Measurements from ENCODE around the gene GNB1L. TPM values are rescaled to one million over a fixed set of nuclear protein-coding genes. Genes with fewer than 3 reads are reported as not detected.

GNB1L gene
- total and polyA plus RNA-seq, 2 of the 13 experiments (the other 11 are each of a cell fraction or from before 2014, with no cell fraction given): 2.5 to 7.4 TPM

GRCh38 chr22:19744350-19745006 lies 110.2 kb downstream of the GNB1L start:
- no TSS peak for BruUV-seq (replicated peaks)
- no peak for TF ChIP-seq ZNF33A (CRISPR knock-in tag; IDR thresholded peaks at IDR 0.05; ENCODE audit: borderline replicate concordance)
- no peak for TF ChIP-seq SIX4 (CRISPR knock-in tag; IDR thresholded peaks at IDR 0.05)
- TF ChIP-seq RXRB (CRISPR knock-in tag; IDR thresholded peaks at IDR 0.05; ENCODE audit: borderline replicate concordance): no peak
- no peak for TF ChIP-seq NBN (conservative IDR thresholded peaks at IDR 0.05)
- no peak for TF ChIP-seq FOXA1 (IDR thresholded peaks at IDR 0.05)
- TF ChIP-seq FOXA1 (CRISPR knock-in tag; IDR thresholded peaks at IDR 0.05): no peak
- no peak for TF ChIP-seq SPEN (CRISPR knock-in tag; IDR thresholded peaks at IDR 0.05; ENCODE audit: low read depth)
- no peak for TF ChIP-seq ZFP62 (CRISPR knock-in tag; IDR thresholded peaks at IDR 0.05)
- no peak for TF ChIP-seq RERE (CRISPR knock-in tag; IDR thresholded peaks at IDR 0.05; ENCODE audit: low read depth)
- no peak for ATAC-seq
- H3K79me2 ChIP-seq (ENCODE audit: insufficient read depth, low read length): no peaks in the 10 kb centered on the region
- no peak for DNase-seq (ENCODE audit: low spot score)
- ChIA-PET CTCF (ENCODE audit: low intra/inter-chr PET ratio, low total read pairs) (no interaction called here), POLR2A (no interaction called here)
- H3K4me3 ChIP-seq (replicated peaks in 1 of 3; ENCODE audit: insufficient read depth in 1 of 3, low read depth in 2 of 3, low read length in 3 of 3): no peak overlapping the region
- no peaks in the 10 kb centered on the region for H3K9me3 ChIP-seq (ENCODE audit: low read length)
- H2AFZ ChIP-seq (ENCODE audit: low read length): no peak overlapping the region
- no peaks in the 10 kb centered on the region for H4K20me1 ChIP-seq (ENCODE audit: insufficient read depth, low read length)
- peaks cover 19 to 92% of the 10 kb centered on the region in 2 experiments for H3K27me3 ChIP-seq (ENCODE audit: control insufficient read depth in 1 of 2, insufficient read depth in 2 of 2, low read length in 2 of 2)
- H3K4me1 ChIP-seq (ENCODE audit: insufficient read depth, low read length): no peaks in the 10 kb centered on the region
- no peaks in the 10 kb centered on the region for H3K36me3 ChIP-seq (replicated peaks in 1 of 2; ENCODE audit: control insufficient read depth in 1 of 2, insufficient read depth in 2 of 2, low read length in 2 of 2)
- intact Hi-C loops (cut with micrococcal nuclease; ENCODE audit: unreplicated experiment) (no loop called here), in situ Hi-C loops (cut with HindIII; ENCODE audit: extremely low pct_ligation_motif_present, low pct_unique_long_range_greater_than_20kb) (no loop called here)
- 36% methylated on average over 13 of the region's 13 CpGs for WGBS (ENCODE audit: low lambda C conversion rate)
- FAIRE-seq: no peak
- H3K27ac ChIP-seq (ENCODE audit: extremely low read length, insufficient read depth, low read length): no peak overlapping the region
- H3K4me2 ChIP-seq (ENCODE audit: low read depth, low read length): no peak overlapping the region
- H3K9ac ChIP-seq (ENCODE audit: insufficient read depth, low read depth, low read length): no peak overlapping the region

Measured in HepG2 (cell line).